ENCODE results near the gene SPACA1. TPM values are rescaled to one million over a fixed set of nuclear protein-coding genes. Genes with fewer than 3 reads are reported as not detected.

SPACA1 gene
- total and polyA plus RNA-seq, 2 of the 4 experiments (the other 2 are of a cell fraction) = not detected

- no peaks in the 10 kb centered on the region for H3K4me1 ChIP-seq (ENCODE audit: control insufficient read depth, insufficient read depth, low read length)
- no peak overlapping the region for H2AFZ ChIP-seq (replicated peaks; ENCODE audit: low read length, poor library complexity)
- in situ Hi-C loops (cut with MboI; ENCODE audit: low sequenced_read_pairs) (no loop called here), dilution Hi-C loops (cut with HindIII; ENCODE audit: low sequenced_read_pairs, unreplicated experiment) (no loop called here), intact Hi-C loops (cut with micrococcal nuclease) (no loop called here)
- no peak overlapping the region for H3K23ac ChIP-seq (ENCODE audit: low read depth, low read length)
- no peak overlapping the region for H3K14ac ChIP-seq (replicated peaks; ENCODE audit: low read depth, low read length)
- no TSS peak for BruUV-seq (replicated peaks)
- H2BK120ac ChIP-seq (ENCODE audit: low read depth, low read length) = no peak overlapping the region
- H3K4ac ChIP-seq (ENCODE audit: low read depth, low read length) = no peak overlapping the region
- no peak overlapping the region for H3K56ac ChIP-seq (ENCODE audit: extremely low read depth, insufficient read depth, low read length)
- H4K20me1 ChIP-seq (ENCODE audit: insufficient read depth, low read length) = no peaks in the 10 kb centered on the region
- H4K8ac ChIP-seq (ENCODE audit: low read depth in 2 of 2, low read length in 2 of 2) = no peak overlapping the region
- POLR2A ChIA-PET (ENCODE audit: unreplicated experiment) = no interaction called here
- no peak overlapping the region for H3K9ac ChIP-seq (ENCODE audit: low read depth, low read length)
- CTCF ChIA-PET = no interaction called here
- no peak overlapping the region for H2BK20ac ChIP-seq (ENCODE audit: low read depth, low read length)
- ATAC-seq (ENCODE audit: low read depth) = no peak
- no peak overlapping the region for H2AK9ac ChIP-seq (replicated peaks; ENCODE audit: low read depth, low read length, poor library complexity)
- no peak overlapping the region for H3K4me2 ChIP-seq (ENCODE audit: low read depth, low read length)
- H3K79me1 ChIP-seq (ENCODE audit: low read depth in 1 of 2, low read length in 2 of 2) = no peaks in the 10 kb centered on the region
- H3K9me1 ChIP-seq (ENCODE audit: insufficient read depth, low read length) = no peaks in the 10 kb centered on the region
- H2BK5ac ChIP-seq (ENCODE audit: low read depth, low read length, poor library complexity, severe bottlenecking) = no peak overlapping the region
- TF ChIP-seq FOS (IDR thresholded peaks at IDR 0.05; ENCODE audit: low read depth, low read length) (no peak), MXI1 (IDR thresholded peaks at IDR 0.05; ENCODE audit: borderline replicate concordance, low read depth, low read length) (no peak), CHD1 (IDR thresholded peaks at IDR 0.05; ENCODE audit: low read depth, low read length) (no peak), MAFK (IDR thresholded peaks at IDR 0.05; ENCODE audit: low read depth, low read length) (no peak), MAZ (IDR thresholded peaks at IDR 0.05; ENCODE audit: borderline replicate concordance, low read depth, low read length) (no peak), NFE2L2 (IDR thresholded peaks at IDR 0.05; ENCODE audit: low read depth, low read length) (no peak), ELK1 (IDR thresholded peaks at IDR 0.05; ENCODE audit: borderline replicate concordance, low read depth, low read length) (no peak), POLR2A (IDR thresholded peaks at IDR 0.05; ENCODE audit: low read depth, low read length) (no peak), RCOR1 (IDR thresholded peaks at IDR 0.05; ENCODE audit: insufficient replicate concordance, low read length) (no peak), RFX5 (IDR thresholded peaks at IDR 0.05; ENCODE audit: low read depth, low read length) (no peak), SMC3 (IDR thresholded peaks at IDR 0.05; ENCODE audit: low read depth, low read length) (no peak), CTCF (conservative IDR thresholded peaks at IDR 0.05; ENCODE audit: low read depth, low read length) (no peak), RAD21 (IDR thresholded peaks at IDR 0.05; ENCODE audit: low read length) (no peak), CEBPB (IDR thresholded peaks at IDR 0.05; ENCODE audit: low read depth, low read length) (no peak), BHLHE40 (IDR thresholded peaks at IDR 0.05; ENCODE audit: low read depth, low read length) (no peak)
- no peak overlapping the region for H2AK5ac ChIP-seq (ENCODE audit: low read depth, low read length)
- no peak overlapping the region for H4K5ac ChIP-seq (ENCODE audit: low read depth, low read length)
- H3K4me3 ChIP-seq (ENCODE audit: insufficient read depth, low read depth, low read length) = no peak overlapping the region
- no peaks in the 10 kb centered on the region for H3K36me3 ChIP-seq (ENCODE audit: control insufficient read depth, insufficient read depth, low read length)
- no peaks in the 10 kb centered on the region for H3K9me3 ChIP-seq (ENCODE audit: control insufficient read depth, insufficient read depth, low read length)
- no peak overlapping the region for H3K27ac ChIP-seq (ENCODE audit: insufficient read depth, low read length)
- no peaks in the 10 kb centered on the region for H3K27me3 ChIP-seq (ENCODE audit: control insufficient read depth, insufficient read depth, low read length)
- no peak overlapping the region for H3K18ac ChIP-seq (ENCODE audit: low read depth, low read length)
- DNase-seq = no peak
- WGBS, 2 experiments (ENCODE audit: extremely low coverage in 2 of 2, insufficient read length in 1 of 2) = no CpG with 5 or more reads among the region's 1 CpG
- no peak overlapping the region for H4K91ac ChIP-seq (ENCODE audit: insufficient read depth, low read depth, low read length)
- no peak overlapping the region for H2BK15ac ChIP-seq (ENCODE audit: low read depth, low read length)
Observed at GRCh38 chr6:88000713-88001112, 46.9 kb upstream of the SPACA1 start.
